ENCODE data around the gene PPP3CA.

The PPP3CA gene

GRCh38 chr4:101286663-101287062, 60.7 kb downstream of the PPP3CA start:
- no peak for DNase-seq

- no peak for DNase-seq
Observed at GRCh38 chr4:101285985-101286384, 61.3 kb downstream of the PPP3CA start.

GRCh38 chr4:101284546-101284945, 62.8 kb downstream of the PPP3CA start:
- no peak for DNase-seq

GRCh38 chr4:101283434-101283833, 63.9 kb downstream of the PPP3CA start:
- no peak for DNase-seq

- no peak for DNase-seq
Observed at GRCh38 chr4:101282076-101282844, 65.1 kb downstream of the PPP3CA start.

GRCh38 chr4:101280866-101281600, 66.3 kb downstream of the PPP3CA start:
- DNase-seq, result no peak

- DNase-seq, result peak; percentile 50
Observed at GRCh38 chr4:101279377-101279871, 67.9 kb downstream of the PPP3CA start.

GRCh38 chr4:101277671-101278070, 69.7 kb downstream of the PPP3CA start:
- no peak for DNase-seq

- DNase-seq, result no peak
Observed at GRCh38 chr4:101276661-101277060, 70.7 kb downstream of the PPP3CA start.

GRCh38 chr4:101274888-101275752, 72.2 kb downstream of the PPP3CA start:
- no peak for DNase-seq

- DNase-seq, result no peak
Observed at GRCh38 chr4:101271516-101271915, 75.8 kb downstream of the PPP3CA start.

- no peak for DNase-seq
Observed at GRCh38 chr4:101269682-101270081, 77.6 kb downstream of the PPP3CA start.

GRCh38 chr4:101265816-101266172, 81.5 kb downstream of the PPP3CA start:
- no peak for DNase-seq

- no peak for DNase-seq
Observed at GRCh38 chr4:101264993-101265815, 82.1 kb downstream of the PPP3CA start.

- DNase-seq, result no peak
Observed at GRCh38 chr4:101264512-101264911, 82.8 kb downstream of the PPP3CA start.

- DNase-seq, result no peak
Observed at GRCh38 chr4:101262683-101263082, 84.6 kb downstream of the PPP3CA start.

GRCh38 chr4:101259876-101260275, 87.5 kb downstream of the PPP3CA start:
- DNase-seq, result no peak

GRCh38 chr4:101258883-101259282, 88.4 kb downstream of the PPP3CA start:
- DNase-seq, result no peak

- no peak for DNase-seq
Observed at GRCh38 chr4:101256222-101256621, 91.1 kb downstream of the PPP3CA start.

GRCh38 chr4:101254776-101255175, 92.5 kb downstream of the PPP3CA start:
- no peak for DNase-seq

- no peak for DNase-seq
Observed at GRCh38 chr4:101253121-101253520, 94.2 kb downstream of the PPP3CA start.

- no peak for DNase-seq
Observed at GRCh38 chr4:101252721-101253120, 94.6 kb downstream of the PPP3CA start.
